AML-193 (cell line): Measurements from ENCODE around the gene FAM83G.
"Not testable (repeated sequence)": the region's sequence is repeated elsewhere in the genome, so short reads cannot be mapped to it uniquely, and the experiment has no call there.

ENCODE experiments used
- DNase-seq, 2 experiments: peaks; one replicate each; lab custom pipeline; 2025; lab: John Stamatoyannopoulos, UW

Gene FAM83G

DNA sequence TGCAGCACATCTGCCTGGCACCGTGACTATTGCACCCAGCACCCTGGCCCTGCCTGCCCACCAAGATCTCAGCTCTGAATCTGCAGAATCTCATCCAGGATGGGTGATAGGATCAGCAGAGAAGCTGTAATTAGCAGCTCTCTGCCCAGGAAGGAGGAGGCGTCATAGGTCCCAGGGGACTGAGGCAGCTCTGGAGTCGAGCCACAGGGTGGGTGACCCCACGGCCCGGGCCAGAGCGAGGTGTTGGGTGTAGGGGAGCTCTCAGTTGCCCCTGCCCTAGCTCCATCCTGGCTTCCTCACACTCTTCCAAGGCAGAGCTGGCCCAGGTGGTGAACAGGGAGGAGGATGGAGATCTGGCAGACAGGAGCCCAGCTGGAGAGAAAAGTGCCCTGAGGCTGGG lies 18.2 kb upstream of the FAM83G start:
- no peak for DNase-seq

DNA sequence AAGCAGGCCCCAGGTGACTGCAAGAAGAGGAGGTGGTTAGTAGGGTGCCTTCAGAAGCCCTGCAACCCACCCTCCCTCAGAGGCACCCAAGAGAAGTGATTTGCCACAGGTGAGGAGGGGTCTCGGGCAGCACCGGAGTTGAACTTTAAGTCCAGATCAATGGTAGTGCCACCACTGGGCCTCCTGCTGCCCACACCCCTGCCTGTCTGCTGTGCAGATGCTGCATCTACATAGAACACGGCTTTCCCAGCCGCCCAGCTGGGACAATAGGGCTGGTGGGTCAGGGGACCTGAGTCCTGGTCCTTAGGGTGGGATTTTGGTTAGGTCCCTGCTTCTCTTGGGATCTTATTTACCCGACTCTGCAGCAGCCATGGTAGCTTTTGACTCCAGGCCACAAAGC lies 17.6 kb upstream of the FAM83G start:
- no peak for DNase-seq

DNA sequence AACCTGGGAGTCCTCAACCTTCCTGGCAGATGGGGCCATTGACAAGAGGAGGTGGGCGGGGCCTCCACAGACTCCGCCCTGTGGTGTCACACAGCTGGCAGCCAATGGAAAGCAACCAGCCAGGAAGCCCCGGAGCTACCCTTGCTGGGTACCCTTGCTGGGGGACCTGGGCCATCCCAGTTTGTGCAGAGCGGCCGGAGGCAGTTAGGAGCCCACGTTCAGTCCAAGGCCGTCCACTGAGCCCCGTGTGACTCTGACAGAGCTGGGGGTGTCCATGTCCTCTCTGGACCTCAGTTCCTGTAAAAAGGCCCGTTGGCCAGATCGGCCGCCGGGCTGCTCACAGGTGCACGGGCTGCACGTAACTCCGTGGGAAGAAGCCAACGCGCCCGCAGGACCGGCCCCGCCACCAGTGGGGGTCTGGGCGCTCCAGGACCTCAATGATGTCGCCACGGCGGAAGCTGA lies 17.1 kb upstream of the FAM83G start:
- no peak for DNase-seq

DNA sequence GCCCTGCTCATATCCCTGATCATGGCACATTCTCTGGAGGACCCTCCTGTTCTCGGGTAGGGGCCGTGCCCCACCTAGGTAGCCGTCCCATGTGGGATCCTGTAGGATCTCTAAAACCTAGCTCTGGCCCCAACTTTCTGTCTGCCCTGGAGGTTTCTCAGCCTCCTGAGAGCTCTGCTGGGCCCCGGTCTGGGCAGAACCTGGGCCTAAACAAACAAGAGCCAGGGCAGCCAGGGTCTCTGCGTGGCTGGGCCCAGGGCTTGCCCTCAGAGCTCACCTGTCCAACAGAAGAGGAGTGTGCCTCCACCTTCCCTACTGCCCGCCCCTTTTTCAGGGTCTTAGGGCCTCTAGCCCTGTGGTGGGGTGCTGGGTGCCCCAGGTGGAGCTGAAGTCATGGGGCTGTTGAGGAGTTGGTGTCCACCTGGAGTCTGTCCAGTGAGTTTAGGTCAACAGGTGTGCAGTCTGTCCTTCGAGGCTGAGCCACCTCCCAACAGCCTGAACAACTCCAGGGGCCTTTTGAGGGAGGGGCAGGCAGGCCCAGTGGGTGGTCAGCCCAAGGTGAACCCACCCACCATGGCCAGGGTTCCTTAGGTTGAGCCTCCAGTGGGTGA lies 16.6 kb upstream of the FAM83G start:
- DNase-seq: not testable (repeated sequence)

DNA sequence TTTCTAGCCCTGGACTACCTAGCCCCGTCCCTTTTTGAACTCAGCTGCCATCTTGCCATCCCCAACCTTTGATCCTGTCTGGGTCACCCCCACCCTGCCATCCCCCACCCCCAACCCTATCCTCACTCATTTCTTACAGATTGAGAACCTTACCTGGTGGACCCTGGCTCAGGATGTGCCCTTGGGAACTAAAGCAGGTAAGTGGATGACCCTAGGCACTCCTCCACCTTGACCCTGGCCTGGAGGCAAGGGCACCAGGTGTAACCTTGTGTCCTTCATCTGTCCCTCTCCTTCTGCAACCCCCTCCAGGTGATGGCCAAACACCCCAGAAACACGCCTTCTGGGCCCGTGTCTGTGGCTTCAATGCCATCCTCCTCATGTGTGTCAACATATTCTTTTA lies 15.5 kb upstream of the FAM83G start:
- no peak for DNase-seq

DNA sequence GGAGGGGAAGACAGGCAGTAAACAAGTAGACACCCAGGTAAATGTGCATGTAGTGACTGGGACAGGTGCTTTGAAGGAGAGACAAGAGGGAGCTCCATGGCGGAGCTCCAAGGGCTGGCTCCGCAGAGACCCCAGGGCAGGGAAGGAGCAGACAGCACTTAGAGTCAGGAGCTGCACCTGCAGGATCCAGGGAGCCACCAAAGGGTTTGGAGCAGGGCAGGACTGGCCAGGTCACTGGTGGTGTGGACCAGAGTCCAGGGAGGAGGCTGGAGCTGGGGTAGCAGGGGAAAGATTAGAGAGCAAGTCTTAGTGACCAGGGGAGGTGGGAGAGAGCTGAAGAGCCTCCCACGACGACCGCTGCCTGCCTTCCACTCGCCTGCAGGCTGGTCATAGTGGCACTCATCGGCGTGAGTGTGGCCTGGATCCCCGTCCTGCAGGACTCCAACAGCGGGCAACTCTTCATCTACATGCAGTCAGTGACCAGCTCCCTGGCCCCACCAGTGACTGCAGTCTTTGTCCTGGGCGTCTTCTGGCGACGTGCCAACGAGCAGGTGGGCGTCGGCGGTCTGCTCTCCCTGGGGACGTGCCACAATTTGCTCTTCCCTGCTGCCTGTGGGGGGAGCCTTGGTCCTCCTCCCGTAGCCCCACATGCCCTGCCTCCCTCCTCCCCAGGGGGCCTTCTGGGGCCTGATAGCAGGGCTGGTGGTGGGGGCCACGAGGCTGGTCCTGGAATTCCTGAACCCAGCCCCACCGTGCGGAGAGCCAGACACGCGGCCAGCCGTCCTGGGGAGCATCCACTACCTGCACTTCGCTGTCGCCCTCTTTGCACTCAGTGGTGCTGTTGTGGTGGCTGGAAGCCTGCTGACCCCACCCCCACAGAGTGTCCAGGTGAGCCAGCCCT lies 14.7 kb upstream of the FAM83G start:
- no peak for DNase-seq

DNA sequence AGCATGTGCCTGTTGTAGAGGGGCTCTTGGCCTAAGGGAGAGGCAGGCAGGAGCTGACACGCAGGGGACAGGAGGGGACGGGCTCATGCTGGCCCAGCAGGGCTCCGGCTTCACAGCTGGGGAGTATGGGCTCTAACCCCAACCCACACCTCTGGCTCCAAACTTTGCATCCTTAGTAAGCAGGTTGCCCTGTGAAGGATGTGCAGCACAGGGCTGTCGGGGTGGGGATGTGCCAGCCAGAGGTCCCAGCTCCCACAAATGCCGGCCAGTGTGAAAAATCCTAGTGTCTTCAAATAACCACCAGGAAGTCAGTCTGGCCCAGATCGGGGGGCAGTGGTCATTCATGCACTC lies 14.0 kb upstream of the FAM83G start:
- DNase-seq: no peak

DNA sequence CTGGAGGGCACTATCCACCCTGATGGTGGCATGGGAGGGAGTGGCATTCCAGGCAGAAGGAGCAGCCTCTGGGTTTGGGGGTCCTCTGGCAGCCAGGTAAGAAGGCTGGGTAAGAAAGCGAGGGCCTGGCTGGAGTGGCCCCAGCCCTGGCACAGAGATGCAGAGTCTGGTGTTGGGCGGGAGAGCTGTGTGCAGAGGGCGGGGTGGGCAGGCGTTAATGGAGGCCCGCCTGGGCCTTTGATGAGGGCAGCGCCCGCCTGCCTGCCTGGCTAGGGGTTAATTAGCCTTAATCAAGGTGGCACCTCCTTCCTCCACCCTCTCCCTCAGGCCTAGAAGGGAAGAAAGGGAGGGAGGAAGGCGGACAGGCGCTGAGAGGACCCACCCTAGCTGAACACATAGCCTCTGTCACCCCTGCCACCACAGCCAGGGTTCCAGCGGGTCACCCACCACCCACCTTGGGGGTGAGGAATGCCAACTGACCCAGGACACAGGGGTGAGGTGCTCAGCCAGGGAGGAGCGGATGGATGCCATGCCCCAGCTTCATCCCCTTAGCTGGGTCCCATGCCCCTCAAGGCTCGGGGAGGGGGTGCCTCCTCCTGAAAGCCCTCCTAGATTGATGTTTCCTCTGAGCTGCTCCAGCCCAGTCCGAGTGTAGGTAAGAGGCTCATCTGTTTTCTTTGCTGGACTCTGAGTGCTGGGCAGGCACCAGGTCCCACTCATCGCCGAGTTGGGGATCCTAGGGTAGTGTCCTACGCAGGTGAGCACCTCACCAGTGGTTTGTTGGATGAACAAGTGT lies 13.4 kb upstream of the FAM83G start:
- no peak for DNase-seq

DNA sequence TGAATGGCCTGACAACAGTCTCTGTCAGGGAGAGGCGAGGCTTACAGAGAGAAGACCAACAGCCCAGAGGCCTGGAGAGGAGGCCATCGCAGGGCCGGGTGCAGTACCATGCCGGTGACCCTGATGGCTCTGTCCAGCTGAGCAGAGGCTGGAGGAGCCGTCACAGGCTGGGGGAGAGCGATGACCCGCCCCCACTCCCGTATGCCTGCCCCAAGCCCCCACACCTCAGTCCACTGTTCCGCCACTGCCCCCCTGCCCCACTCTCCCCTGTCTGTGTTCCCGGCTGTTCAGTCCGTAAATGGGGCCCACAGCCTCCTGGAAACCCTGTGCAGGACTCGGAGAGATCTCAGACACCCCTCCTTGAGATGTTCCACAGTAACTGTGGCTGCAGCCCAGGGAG lies 12.8 kb upstream of the FAM83G start:
- DNase-seq: no peak

DNA sequence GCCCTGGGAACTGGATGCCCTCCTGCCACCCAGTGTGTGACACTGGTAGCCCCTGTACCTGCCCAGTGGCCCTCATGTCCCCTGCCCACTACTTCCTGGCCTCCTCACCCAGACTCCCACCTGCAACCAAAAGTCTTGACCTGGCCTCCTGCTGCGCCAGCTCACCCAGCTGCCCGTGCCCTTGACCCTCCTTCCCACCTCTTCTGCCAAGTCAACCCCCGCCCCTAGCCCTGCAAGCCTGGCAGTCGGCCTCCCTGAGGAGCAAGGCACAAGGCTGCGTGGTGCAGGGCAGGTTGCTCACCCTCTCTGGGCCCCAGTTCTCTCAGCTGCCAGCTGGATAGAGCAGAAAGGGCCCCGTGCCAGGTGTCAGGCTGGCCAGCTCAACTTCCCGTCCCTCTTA lies 12.3 kb upstream of the FAM83G start:
- no peak for DNase-seq

DNA sequence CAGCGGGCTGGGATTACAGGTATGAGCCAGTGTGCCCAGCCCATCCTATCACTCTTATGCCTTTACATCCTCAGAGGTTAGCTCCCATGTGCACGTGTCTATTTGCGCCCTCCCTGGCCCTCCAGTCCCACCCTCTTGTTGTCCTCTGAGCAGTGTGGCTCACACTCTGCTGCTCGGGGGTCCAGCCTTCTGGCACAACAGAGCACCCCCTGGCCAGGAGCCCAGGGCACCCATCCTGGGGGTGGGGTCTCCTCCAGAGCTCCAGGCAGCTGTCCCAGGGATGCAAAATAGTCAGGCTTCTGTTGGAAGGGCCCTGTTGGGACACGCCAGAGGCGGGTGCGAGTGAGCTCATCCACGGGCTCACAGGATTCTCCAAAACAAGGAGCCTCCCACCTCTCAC lies 11.7 kb upstream of the FAM83G start:
- DNase-seq: no peak

DNA sequence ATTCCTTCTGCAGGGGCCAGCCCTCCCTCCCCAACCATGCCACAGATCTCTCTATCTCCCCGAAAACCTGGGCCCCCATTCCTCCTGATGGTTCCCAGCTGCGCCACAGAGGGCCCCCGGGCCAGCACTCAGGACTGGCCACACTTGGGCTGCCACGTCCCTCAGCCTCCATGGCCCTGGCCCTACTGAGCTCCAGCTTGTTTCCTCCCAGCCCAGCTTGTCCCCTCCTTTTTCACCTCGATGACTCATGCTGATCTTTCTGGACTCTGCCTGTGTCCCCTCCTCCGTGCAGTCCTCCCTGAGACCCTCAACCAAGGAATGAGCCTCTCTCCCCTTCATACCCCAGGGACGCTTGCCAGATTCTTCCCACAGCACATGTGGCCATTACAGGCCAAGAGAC lies 10.9 kb upstream of the FAM83G start:
- DNase-seq: no peak

DNA sequence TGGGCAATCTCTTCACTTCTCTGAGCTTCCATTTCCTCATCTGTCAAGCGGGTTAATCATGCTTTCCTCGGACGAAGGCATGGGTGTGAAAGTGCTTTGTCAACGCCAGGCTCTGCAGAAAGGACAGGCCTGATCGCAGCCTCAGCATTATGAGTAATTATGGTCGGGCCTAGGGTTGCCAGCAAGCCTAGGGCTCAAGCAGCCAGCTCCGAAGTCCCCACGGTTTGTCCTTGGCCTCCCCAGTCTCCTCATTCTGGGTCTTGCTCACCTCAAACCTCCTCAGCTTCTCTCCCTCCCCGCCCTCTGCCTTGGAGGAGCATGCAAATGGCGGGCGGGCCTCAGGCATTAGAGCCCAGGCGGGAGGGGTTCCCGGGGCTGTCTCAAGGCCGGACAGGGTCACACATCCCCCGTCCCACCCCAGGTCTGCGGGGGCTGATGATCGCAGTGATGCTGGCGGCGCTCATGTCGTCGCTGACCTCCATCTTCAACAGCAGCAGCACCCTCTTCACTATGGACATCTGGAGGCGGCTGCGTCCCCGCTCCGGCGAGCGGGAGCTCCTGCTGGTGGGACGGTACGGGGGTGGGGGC lies 10.2 kb upstream of the FAM83G start:
- DNase-seq: no peak

DNA sequence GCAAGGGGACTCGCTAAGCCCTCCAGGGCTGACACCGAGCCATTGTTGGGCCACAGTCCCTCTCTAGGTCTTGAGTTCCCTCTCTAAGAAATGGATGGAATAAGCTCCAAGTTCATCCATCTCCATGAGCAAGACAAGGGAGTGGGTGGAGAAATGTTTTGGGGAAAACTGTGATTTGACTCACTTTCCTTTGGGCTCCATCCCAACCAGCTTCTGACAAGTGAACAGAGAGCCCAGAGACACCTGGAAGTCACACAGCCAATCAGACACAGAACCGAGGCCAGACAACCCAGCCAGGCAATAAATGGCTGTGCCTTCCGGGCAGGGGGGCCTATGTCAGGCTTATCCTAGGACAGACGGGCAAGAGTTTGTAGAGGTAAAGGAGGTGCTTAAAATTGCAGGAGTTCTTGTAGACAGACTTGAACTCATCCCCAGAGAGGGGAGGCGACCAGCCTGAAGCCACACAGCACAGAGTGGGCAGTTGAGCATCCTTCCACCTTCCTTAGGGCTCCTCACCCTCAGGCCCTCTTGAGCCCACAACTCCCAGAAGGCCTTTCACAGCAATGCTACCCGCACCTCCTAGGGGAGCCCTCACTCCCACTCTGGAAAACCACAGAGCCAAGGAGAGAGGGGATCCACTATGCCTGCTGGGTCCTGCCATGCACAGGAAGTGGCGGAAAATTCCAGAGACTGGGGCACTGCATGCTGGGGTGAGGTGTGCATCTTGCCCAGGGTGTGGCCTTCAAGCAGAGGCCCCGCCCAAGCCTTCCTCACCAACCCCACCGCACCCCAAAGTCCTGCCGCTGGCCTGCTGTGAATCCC lies 9.5 kb upstream of the FAM83G start:
- no peak for DNase-seq

DNA sequence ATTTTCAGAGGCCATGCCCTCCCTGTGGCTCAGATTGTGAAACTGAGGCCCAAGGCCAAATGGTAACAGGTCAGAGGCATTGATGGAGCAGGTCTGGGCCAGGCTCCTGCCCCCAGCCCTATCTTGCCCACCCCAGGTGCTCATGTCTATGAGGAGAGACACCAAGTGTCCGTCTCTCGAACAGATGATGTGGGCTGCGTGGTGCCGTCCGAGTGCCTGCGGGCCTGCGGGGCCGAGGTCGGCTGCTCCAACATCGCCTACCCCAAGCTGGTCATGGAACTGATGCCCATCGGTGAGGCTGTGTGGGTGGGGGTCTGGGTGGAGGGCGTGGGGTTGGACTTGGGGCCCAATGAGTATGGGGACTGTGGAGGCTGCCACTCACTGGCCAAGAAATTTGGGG lies 8.7 kb upstream of the FAM83G start:
- DNase-seq: no peak

DNA sequence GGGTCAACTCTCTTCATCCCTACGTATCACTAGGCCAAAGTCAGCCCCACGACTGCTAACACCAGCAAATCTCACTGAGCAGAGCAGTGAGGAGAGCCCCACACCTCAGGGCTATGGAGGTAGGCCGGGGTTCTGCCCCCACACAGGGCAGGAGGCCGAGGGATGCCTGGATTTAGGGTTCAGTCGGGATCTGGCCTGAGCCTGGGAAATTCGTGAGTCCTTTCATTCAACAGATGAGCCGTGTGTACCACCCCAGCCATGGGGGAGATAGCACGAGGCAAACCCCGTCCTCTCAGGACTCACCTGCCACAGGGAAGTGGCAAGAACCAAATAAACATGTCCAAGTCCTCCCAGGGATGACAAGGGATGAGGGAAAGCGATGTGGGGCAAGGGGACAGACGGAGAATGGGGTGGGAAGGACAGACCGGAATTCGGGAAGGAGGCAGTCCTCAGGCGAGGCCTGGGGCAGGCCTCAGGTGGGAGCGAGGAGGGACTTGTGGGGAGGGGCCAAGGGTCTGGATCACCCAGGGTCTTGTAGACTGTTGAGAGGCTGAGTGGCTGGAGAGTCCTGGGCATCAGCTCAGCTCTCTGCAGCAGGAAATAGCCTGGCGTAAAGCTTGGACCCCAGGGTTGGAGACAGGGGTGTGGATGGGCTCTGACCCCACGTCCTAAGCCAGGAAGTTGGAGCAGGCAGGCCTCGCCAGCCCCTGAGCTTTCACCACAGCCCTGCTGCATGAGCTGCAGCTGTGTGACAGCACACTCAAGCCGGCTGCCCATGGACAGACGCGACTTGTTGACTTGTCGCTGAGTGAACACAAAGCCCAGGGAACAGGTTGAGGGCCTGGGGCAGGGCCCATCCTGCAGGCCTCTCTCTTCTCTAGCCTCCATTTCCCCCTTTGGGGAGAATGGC lies 7.9 kb upstream of the FAM83G start:
- no peak for DNase-seq

DNA sequence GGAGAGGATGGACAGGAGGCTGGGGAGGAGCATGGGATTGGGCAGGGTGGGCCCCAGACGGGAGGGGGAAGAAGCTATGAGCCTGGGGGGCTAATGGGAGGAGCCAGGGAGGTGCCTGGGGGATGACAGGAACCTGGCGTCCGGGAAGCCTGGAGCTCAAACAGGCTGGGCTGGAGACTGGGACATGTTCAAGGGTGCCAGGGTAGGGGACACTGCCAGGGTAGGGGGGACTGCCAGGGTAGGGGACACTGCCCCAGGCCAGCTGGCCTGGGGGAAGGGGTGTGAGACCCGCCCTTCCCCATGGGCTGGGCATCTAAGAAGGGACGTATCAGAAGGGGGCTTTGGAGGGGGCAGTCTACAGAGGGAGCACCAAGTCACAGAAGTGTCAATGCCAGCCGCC lies 7.0 kb upstream of the FAM83G start:
- no peak for DNase-seq

DNA sequence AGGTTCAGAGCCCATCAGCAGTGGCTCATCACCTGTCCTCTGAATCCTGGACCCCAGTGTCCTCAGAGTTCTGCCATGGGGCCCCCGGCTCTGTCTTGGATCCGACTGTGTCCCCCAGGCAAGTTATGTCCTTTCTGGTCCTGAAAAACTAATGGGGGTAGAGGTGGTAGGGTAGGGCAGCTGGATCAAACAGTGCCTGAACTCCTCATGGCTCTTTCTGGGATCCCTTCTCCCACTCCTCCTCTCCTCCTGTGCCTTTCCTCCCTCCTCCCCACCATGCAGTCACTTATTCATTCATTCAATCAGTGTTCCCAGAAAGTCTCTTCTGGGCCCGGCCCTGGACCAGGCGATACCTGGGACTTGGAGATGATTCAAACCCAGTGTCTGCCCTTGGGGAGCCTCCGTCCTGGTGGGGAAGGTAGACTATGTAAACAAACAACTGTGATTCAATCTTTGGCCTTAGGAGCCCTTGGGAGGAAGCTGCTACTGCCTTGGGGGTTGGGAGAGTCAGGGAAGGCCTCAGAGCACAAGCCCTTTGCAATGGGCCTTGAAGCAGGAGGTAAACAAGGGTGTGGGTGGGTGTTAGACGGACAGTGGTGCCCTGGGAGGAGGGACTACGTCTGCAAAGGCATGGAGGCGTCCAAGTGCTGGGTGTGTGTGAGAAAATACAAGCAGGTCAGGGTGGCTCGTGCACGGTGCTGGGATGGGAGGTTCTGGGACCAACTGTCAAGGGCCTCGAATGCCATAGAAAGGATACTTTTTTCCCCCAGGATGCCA lies 6.4 kb upstream of the FAM83G start:
- DNase-seq: no peak

DNA sequence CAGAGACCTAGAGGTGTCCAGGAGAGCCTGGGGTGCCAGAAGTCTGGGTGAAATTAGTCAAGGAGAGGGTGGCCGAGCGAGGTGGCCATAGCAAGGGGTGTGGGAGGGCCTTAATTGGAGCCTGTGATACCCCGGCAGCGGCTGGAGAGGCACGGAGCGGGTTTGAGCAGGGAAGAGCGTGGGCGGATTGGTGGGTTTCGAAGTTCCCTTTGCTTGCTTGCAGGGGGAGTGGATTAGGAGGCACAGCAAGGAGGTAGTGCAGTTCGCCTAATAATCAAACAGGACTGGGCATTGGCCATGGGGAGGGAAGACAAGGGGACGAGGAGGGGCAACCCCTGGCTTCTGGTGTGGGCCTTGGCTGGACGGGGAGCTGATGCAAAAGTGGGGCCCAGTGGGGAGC lies 5.4 kb upstream of the FAM83G start:
- DNase-seq: no peak

DNA sequence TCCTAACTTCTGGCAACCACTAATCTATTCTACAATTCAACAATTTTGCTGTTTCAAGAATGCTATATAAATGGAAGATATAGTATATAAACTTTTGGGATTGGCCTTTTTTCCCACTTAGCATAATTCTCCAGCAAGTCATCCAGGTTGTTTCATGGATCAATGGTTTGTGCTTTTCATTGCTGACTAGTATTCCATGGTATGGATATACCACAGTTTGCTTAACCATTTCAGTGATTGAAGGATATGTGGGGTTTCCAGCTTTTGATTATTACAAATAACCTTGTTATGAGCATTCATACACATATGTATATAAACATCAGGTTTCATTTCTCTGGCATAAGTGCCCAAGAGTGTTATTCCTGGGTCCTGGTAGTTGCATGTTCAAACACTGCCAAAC lies 2.1 kb upstream of the FAM83G start:
- DNase-seq: no peak
